WTC11 (cell line): ENCODE results near the gene FANCC.

ENCODE experiments used
- ATF2 ChIP-seq: sonication (generic); formaldehyde crosslinking; IDR thresholded peaks from 2 replicates; pipeline ENCODE4 v1.8.1; 2022; ENCODE audit warnings: low read depth, missing genetic modification reagents, borderline replicate concordance
- CTCF ChIP-seq: fragments of 200-600 bp; IDR thresholded peaks from 2 replicates; pipeline ENCODE4 v1.8.0; 2022; ENCODE audit warnings: antibody characterized with exemption
- E2F4 ChIP-seq: sonication (generic); formaldehyde crosslinking; IDR thresholded peaks from 2 replicates; pipeline ENCODE4 v1.8.1; 2022; ENCODE audit warnings: low read depth, mild to moderate bottlenecking, moderate library complexity, missing genetic modification reagents, borderline replicate concordance
- FOXJ3 ChIP-seq: sonication (generic); formaldehyde crosslinking; IDR thresholded peaks from 2 replicates; pipeline ENCODE4 v1.9.0; 2021; ENCODE audit warnings: missing genetic modification reagents, mild to moderate bottlenecking, borderline replicate concordance
- MYBL2 ChIP-seq: sonication (generic); formaldehyde crosslinking; IDR thresholded peaks from 2 replicates; pipeline ENCODE4 v1.8.1; 2023; ENCODE audit warnings: mild to moderate bottlenecking, moderate library complexity, missing genetic modification reagents
- NFATC4 ChIP-seq: fragments of 250-450 bp; sonication (Bioruptor Pico); IDR thresholded peaks from 2 replicates; pipeline ENCODE4 v1.9.0; 2021; ENCODE audit warnings: mild to moderate bottlenecking
- NR2C2 ChIP-seq: sonication (generic); formaldehyde crosslinking; IDR thresholded peaks from 2 replicates; pipeline ENCODE4 v1.8.0; 2022; ENCODE audit warnings: mild to moderate bottlenecking, missing genetic modification reagents
- PREB ChIP-seq: sonication (generic); formaldehyde crosslinking; IDR thresholded peaks from 2 replicates; pipeline ENCODE4 v1.8.1; 2022; ENCODE audit warnings: mild to moderate bottlenecking, missing genetic modification reagents, moderate library complexity, borderline replicate concordance
- SP1 ChIP-seq: sonication (generic); formaldehyde crosslinking; conservative IDR thresholded peaks from 2 replicates; pipeline ENCODE4 v1.8.1; 2022; ENCODE audit warnings: missing genetic modification reagents
- TEAD4 ChIP-seq: sonication (generic); formaldehyde crosslinking; IDR thresholded peaks from 2 replicates; pipeline ENCODE4 v1.8.0; 2022; ENCODE audit warnings: mild to moderate bottlenecking, missing genetic modification reagents
- ZNF263 ChIP-seq: sonication (generic); formaldehyde crosslinking; IDR thresholded peaks from 2 replicates; pipeline ENCODE4 v1.8.1; 2022; ENCODE audit warnings: low read depth, mild to moderate bottlenecking, moderate library complexity, missing genetic modification reagents
- TF ChIP-seq, protein P1 (sequence below): sonication (generic); formaldehyde crosslinking; conservative IDR thresholded peaks from 2 replicates; pipeline ENCODE4 v1.8.1; 2022; ENCODE audit warnings: mild to moderate bottlenecking, missing genetic modification reagents
- TF ChIP-seq, protein P2 (sequence below): sonication (generic); formaldehyde crosslinking; IDR thresholded peaks from 2 replicates; pipeline ENCODE4 v1.8.0; 2023; ENCODE audit warnings: mild to moderate bottlenecking, missing genetic modification reagents
- TF ChIP-seq, protein P3 (sequence below): sonication (generic); formaldehyde crosslinking; IDR thresholded peaks from 2 replicates; pipeline ENCODE4 v1.8.1; 2022; ENCODE audit warnings: missing genetic modification reagents, borderline replicate concordance

DNA sequence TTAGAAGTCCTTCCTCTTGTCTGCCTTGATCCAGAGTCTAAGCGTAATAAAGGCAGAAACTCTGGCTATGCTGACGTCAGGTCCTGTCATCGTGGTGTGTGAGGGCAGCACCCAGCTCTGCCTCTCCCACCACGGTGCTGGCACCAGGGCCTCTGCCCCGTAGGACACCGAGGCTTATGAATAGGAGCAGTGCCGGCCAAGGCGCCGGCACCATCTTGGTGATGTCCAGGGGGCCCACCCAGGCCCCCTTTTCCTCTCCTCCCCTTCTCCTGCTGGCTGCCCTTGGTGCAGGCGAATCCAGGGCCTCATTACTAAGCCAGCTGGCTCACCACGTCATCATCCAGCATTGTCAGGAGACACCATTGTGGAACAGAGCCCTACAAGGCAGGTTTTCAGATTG lies 252.3 kb downstream of the FANCC start:
- TF ChIP-seq CTCF (no peak), TEAD4 (CRISPR knock-in tag) (no peak), SP1 (CRISPR knock-in tag) (no peak), ZNF263 (CRISPR knock-in tag) (no peak), E2F4 (CRISPR knock-in tag) (no peak), PREB (CRISPR knock-in tag) (no peak), NFATC4 (CRISPR knock-in tag) (no peak), FOXJ3 (CRISPR knock-in tag) (no peak), ATF2 (CRISPR knock-in tag) (no peak), MYBL2 (CRISPR knock-in tag) (no peak), NR2C2 (CRISPR knock-in tag) (no peak)
- TF ChIP-seq, protein P1, sequence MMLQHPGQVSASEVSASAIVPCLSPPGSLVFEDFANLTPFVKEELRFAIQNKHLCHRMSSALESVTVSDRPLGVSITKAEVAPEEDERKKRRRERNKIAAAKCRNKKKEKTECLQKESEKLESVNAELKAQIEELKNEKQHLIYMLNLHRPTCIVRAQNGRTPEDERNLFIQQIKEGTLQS (CRISPR knock-in tag) = no peak
- TF ChIP-seq, protein P2, sequence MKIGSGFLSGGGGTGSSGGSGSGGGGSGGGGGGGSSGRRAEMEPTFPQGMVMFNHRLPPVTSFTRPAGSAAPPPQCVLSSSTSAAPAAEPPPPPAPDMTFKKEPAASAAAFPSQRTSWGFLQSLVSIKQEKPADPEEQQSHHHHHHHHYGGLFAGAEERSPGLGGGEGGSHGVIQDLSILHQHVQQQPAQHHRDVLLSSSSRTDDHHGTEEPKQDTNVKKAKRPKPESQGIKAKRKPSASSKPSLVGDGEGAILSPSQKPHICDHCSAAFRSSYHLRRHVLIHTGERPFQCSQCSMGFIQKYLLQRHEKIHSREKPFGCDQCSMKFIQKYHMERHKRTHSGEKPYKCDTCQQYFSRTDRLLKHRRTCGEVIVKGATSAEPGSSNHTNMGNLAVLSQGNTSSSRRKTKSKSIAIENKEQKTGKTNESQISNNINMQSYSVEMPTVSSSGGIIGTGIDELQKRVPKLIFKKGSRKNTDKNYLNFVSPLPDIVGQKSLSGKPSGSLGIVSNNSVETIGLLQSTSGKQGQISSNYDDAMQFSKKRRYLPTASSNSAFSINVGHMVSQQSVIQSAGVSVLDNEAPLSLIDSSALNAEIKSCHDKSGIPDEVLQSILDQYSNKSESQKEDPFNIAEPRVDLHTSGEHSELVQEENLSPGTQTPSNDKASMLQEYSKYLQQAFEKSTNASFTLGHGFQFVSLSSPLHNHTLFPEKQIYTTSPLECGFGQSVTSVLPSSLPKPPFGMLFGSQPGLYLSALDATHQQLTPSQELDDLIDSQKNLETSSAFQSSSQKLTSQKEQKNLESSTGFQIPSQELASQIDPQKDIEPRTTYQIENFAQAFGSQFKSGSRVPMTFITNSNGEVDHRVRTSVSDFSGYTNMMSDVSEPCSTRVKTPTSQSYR = no peak
- TF ChIP-seq, protein P3, sequence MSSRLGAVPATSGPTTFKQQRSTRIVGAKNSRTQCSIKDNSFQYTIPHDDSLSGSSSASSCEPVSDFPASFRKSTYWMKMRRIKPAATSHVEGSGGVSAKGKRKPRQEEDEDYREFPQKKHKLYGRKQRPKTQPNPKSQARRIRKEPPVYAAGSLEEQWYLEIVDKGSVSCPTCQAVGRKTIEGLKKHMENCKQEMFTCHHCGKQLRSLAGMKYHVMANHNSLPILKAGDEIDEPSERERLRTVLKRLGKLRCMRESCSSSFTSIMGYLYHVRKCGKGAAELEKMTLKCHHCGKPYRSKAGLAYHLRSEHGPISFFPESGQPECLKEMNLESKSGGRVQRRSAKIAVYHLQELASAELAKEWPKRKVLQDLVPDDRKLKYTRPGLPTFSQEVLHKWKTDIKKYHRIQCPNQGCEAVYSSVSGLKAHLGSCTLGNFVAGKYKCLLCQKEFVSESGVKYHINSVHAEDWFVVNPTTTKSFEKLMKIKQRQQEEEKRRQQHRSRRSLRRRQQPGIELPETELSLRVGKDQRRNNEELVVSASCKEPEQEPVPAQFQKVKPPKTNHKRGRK (CRISPR knock-in tag) = no peak
